ENCODE data around the gene TVP23A.

Gene TVP23A

DNA sequence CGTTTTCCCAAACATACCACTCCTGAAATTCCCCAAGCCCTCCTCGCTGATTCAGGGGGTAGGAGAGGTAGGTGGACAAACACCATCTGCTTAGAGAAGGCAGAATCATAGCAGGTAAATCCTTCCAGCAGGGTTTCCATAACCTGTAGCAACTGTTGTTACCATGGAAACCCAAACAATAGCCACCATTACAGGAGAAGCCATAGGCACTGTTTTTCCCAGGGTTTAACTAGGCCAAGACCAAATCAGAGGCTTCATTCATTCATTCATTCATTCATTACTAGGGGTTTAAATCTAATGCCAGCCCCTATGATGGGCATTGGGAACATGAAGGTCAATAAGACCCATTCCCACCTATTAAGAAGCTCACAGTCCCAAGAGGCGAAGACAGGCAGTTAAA, 32.9 kb upstream of the TVP23A start:
- DNase-seq (ENCODE audit: extremely low spot score) = no peak
- CTCF ChIA-PET = interaction anchor here (1.4 kb wide), 1 partner anchor 12 kb away, joined by 5 read pairs; no protein-coding TSS in a partner anchor
- TF ChIP-seq, protein P1, sequence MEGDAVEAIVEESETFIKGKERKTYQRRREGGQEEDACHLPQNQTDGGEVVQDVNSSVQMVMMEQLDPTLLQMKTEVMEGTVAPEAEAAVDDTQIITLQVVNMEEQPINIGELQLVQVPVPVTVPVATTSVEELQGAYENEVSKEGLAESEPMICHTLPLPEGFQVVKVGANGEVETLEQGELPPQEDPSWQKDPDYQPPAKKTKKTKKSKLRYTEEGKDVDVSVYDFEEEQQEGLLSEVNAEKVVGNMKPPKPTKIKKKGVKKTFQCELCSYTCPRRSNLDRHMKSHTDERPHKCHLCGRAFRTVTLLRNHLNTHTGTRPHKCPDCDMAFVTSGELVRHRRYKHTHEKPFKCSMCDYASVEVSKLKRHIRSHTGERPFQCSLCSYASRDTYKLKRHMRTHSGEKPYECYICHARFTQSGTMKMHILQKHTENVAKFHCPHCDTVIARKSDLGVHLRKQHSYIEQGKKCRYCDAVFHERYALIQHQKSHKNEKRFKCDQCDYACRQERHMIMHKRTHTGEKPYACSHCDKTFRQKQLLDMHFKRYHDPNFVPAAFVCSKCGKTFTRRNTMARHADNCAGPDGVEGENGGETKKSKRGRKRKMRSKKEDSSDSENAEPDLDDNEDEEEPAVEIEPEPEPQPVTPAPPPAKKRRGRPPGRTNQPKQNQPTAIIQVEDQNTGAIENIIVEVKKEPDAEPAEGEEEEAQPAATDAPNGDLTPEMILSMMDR (IDR thresholded peaks at IDR 0.05; ENCODE audit: control extremely low read depth, extremely low read depth, low read depth, missing control alignments) = no peak
- POLR2A ChIA-PET = no interaction called here

DNA sequence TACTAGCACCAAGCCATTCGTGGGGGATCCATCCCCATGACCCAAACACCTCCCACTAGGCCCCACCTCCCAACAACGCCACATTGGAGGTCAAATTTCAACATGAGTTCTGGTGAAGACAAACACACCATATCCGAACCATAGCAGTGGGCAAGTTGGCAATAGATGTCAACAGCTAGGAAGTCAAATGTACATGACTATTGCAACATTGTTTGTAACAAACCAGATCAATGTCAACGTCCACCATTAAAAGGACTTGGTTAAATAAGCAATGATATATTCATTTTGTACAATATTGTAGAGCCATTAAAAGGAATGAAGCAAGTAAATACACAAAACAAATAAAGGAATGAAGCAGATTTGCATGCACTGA, 31.9 kb upstream of the TVP23A start:
- DNase-seq (ENCODE audit: extremely low spot score) = no peak
- POLR2A ChIA-PET = no interaction called here
- TF ChIP-seq, protein P1 (IDR thresholded peaks at IDR 0.05; ENCODE audit: control extremely low read depth, extremely low read depth, low read depth, missing control alignments) = no peak
- CTCF ChIA-PET = interaction anchor here (1.1 to 1.6 kb wide), 2 partner anchors 13 to 17 kb away, joined by 3 read pairs; no protein-coding TSS in a partner anchor

DNA sequence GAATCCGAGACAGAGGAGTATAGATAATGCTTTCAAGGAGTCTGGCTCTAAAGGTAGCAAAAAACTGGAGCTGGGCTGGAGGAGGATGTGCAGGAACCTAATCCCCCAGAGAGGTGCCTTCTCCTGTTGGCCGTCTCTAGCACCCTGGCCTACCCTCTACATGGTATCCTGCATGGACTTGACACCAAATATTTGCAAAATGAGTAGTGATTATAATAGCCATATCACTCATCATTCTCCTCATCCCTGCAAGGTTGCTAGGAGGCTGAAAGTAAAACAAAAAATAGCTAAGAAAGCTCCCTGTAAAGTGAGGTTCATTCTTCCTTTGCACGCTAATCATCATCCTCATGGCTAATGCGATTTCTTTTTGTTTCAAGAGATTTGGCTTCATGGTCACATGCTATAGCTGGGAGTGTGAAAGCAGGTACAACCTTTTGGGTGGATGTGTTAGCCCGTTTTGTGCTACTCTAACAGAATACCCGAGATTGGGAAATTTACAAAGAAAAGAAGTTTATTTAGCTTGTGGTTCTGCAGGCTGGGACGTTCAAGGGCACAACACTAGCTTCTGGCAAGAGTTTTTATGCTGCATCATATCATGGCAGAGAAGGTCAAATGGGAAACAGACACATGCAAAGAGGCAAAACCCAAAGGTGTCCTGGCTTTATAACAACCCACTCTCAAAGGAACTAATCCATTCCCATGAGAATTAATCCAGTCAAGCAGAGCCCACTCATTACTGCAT, 31.3 kb upstream of the TVP23A start:
- TF ChIP-seq, protein P1 (IDR thresholded peaks at IDR 0.05; ENCODE audit: control extremely low read depth, extremely low read depth, low read depth, missing control alignments) = no peak
- no peak for DNase-seq (ENCODE audit: extremely low spot score)
- POLR2A ChIA-PET = no interaction called here
- CTCF ChIA-PET = interaction anchor here (1.1 to 1.6 kb wide), 3 partner anchors 12 to 17 kb away, joined by 3 read pairs; no protein-coding TSS in a partner anchor

DNA sequence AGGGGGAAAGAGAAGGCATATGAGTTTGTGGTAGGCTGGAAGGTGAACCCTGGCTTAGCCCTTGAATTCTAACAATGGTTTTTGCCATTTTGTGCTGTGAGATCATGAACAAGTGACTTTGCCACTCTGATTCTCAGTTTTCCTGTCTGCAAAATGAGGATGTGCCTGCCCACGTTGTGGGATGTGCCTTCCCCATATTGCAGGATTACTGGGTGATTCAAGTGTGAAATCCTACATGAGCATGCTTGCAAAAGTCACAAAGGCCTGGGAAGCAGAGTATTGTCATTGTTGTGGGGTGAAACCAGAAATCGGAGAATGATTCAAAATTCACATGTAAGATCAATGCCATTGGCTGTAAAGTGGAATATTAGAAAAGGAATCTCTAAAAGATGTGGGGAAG, 28.6 kb upstream of the TVP23A start:
- CTCF ChIA-PET = interaction anchor here (1.2 kb wide), 1 partner anchor 69 kb away, joined by 3 read pairs; no protein-coding TSS in a partner anchor
- POLR2A ChIA-PET = no interaction called here
- no peak for DNase-seq (ENCODE audit: extremely low spot score)
- TF ChIP-seq, protein P1 (IDR thresholded peaks at IDR 0.05; ENCODE audit: control extremely low read depth, extremely low read depth, low read depth, missing control alignments) = no peak

DNA sequence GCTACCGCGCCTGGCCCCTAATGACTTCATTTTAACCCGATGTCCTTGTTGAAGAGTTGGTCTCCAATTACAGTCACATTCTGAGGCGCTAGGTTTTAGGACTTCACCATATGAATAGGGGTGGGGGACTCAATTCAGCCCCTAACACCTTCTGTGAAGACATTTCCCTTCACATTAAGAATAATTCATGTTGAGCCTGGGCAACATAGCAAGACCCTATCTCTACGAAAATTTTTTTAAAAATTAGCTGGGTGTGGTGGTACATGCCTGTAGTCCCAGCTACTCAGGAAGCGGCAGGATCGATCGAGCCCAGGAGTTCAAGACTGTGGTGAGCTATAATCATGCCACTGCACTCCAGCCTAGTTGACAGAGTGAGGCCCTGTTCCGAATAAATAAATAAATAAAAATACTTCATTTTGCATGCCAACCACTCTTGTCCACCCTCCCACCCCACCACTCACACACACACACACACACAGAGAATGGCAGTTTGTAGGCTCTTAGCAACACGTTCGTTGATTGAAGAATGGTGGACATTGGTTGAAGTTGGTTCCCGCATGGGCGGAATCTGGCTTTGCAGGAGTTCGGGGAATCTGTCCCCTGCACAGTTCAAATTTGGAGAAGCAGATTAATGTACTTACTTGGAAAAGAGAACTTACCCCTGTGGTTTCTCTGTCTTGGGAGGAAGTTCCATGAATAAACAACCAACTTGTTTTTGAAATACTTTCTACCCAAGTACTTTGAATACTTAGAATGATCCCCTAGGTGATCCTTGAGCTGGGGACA, 27.8 kb upstream of the TVP23A start:
- CTCF ChIA-PET = interaction anchor here (1.2 kb wide), 1 partner anchor 68 kb away, joined by 3 read pairs; no protein-coding TSS in a partner anchor
- no peak for DNase-seq (ENCODE audit: extremely low spot score)
- POLR2A ChIA-PET = no interaction called here
- TF ChIP-seq, protein P1 (IDR thresholded peaks at IDR 0.05; ENCODE audit: control extremely low read depth, extremely low read depth, low read depth, missing control alignments) = no peak

DNA sequence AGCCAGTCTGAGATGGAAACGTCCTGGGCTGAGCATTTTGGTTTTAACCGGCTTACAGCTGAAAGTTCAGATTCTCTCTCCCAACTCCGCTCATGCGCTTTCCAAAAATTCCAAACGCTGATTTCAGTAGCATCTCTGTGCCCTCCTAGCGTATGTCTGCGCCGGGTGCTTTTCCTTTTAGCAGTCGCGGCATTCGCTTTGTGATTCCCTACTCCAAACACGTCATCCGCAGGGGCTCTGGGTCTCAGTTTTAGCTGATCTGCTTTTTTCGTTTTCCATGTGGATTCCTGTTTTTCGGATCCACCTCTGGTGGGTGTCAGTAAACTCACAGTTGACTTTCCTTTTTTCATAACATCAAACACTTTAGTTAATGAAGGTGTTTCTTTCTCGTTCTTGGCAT, 22.1 kb upstream of the TVP23A start:
- ChIA-PET CTCF (interaction anchor here (1.6 kb wide), 1 partner anchor 23 kb away, joined by 3 read pairs; no protein-coding TSS in a partner anchor), POLR2A (no interaction called here)
- TF ChIP-seq, protein P1 (IDR thresholded peaks at IDR 0.05; ENCODE audit: control extremely low read depth, extremely low read depth, low read depth, missing control alignments) = no peak
- no peak for DNase-seq (ENCODE audit: extremely low spot score)
